Renal cortex interstitium (tissue), 11 donors: Measurements from ENCODE around the gene FOS. TPM values are rescaled to one million over a fixed set of nuclear protein-coding genes. Genes with fewer than 3 reads are reported as not detected.

Source experiments
- DNase-seq, 11 donors: peaks; one replicate each; pipeline ENCODE4 v3.0.0-alpha.2; 2013; ENCODE audit warnings: low read depth in 9 of 11, low spot score in 4 of 11; ENCODE audit errors: extremely low read depth in 1 of 11
- polyA plus RNA-seq, 3 donors: library from polyadenylated mRNA; unstranded; fragments of 120-200 nt; gene quantifications; one replicate each; pipeline ENCODE4 v1.2.1, GENCODE V29; 2013; ENCODE audit not compliant: insufficient read length in 3 of 3

Gene FOS
- polyA plus RNA-seq, 3 donors, result 241 to 640 (median 512) TPM

- DNase-seq, result peak in 4 of 11 donors; percentile 72 to 81 (median 80)
Measured at GRCh38 chr14:75242546-75243273, 35.9 kb upstream of the FOS start.

GRCh38 chr14:75244121-75244520, 34.5 kb upstream of the FOS start:
- no peak for DNase-seq

GRCh38 chr14:75246546-75247285, 31.9 kb upstream of the FOS start:
- no peak for DNase-seq

GRCh38 chr14:75247286-75247922, 31.2 kb upstream of the FOS start:
- DNase-seq, result no peak

- DNase-seq, result no peak
Measured at GRCh38 chr14:75247939-75248338, 30.7 kb upstream of the FOS start.

- DNase-seq, result no peak
Measured at GRCh38 chr14:75249251-75249957, 29.2 kb upstream of the FOS start.

GRCh38 chr14:75249958-75250336, 28.7 kb upstream of the FOS start:
- no peak for DNase-seq

GRCh38 chr14:75250800-75251199, 27.8 kb upstream of the FOS start:
- no peak for DNase-seq

- no peak for DNase-seq
Measured at GRCh38 chr14:75252254-75252837, 26.3 kb upstream of the FOS start.

GRCh38 chr14:75254381-75254822, 24.2 kb upstream of the FOS start:
- no peak for DNase-seq

- DNase-seq, result no peak
Measured at GRCh38 chr14:75254901-75255584, 23.6 kb upstream of the FOS start.

GRCh38 chr14:75258079-75258802, 20.4 kb upstream of the FOS start:
- no peak for DNase-seq

- peak; percentile 99 to 100 (median 99) for DNase-seq
Measured at GRCh38 chr14:75258803-75259509, 19.7 kb upstream of the FOS start.

- DNase-seq, result no peak
Measured at GRCh38 chr14:75259510-75259855, 19.1 kb upstream of the FOS start.

GRCh38 chr14:75260025-75260763, 18.4 kb upstream of the FOS start:
- DNase-seq, result no peak

GRCh38 chr14:75261820-75262219, 16.8 kb upstream of the FOS start:
- DNase-seq, result no peak

GRCh38 chr14:75262641-75263040, 16.0 kb upstream of the FOS start:
- no peak for DNase-seq
